MM.1S (cell line): ENCODE measurements around the gene ADAMTS3.

ENCODE experiments used
- CTCF ChIP-seq: fragments of 300-600 bp; sonication (generic); IDR thresholded peaks from 2 replicates; pipeline ENCODE4 v1.5.1; 2016; ENCODE audit warnings: antibody characterized with exemption, low read length, mixed read lengths
- EZH2 ChIP-seq: fragments of 300-600 bp; sonication (generic); optimal IDR thresholded peaks from 2 replicates; pipeline ENCODE3; 2017; ENCODE audit warnings: low read depth, mild to moderate bottlenecking, antibody characterized with exemption, low read length, mixed read lengths
- EZH2phosphoT487 ChIP-seq: fragments of 300-600 bp; sonication (generic); IDR thresholded peaks from 2 replicates; pipeline ENCODE4 v1.6.1; 2018; ENCODE audit warnings: antibody characterized with exemption, low read length

- TF ChIP-seq CTCF (no peak), EZH2 (no peak), EZH2phosphoT487 (no peak)
Observed at GRCh38 chr4:72467633-72468032, 101.4 kb downstream of the ADAMTS3 start.
